ENCODE measurements around the gene PHACTR3. TPM values are rescaled to one million over a fixed set of nuclear protein-coding genes. Genes with fewer than 3 reads are reported as not detected.

PHACTR3 gene
- total and polyA plus RNA-seq, 4 donors: 0.14 to 0.42 (median 0.17) TPM

- Histone ChIP-seq H3K9me3 (ENCODE audit: control insufficient read depth in 4 of 4, low read length in 3 of 4) (no peaks in the 10 kb centered on the region), H3K27ac (ENCODE audit: low read depth in 1 of 2, low read length in 2 of 2) (no peak overlapping the region), H3K9ac (ENCODE audit: low read depth in 1 of 2, low read length in 2 of 2) (no peak overlapping the region), H3K27me3 (ENCODE audit: control insufficient read depth in 4 of 4, insufficient read depth in 4 of 4, low read length in 3 of 4) (peaks cover 0 to 10% (median 4%) of the 10 kb centered on the region in 4 donors), H3K4me1 (ENCODE audit: control insufficient read depth in 4 of 4, insufficient read depth in 4 of 4, low read length in 3 of 4) (peaks cover 0 to 14% (median 0%) of the 10 kb centered on the region in 4 donors), H3K4me3 (ENCODE audit: low read depth in 1 of 3, low read length in 3 of 3) (no peak overlapping the region), H3K36me3 (ENCODE audit: control insufficient read depth in 4 of 4, insufficient read depth in 3 of 4, low read depth in 1 of 4, low read length in 3 of 4) (no peaks in the 10 kb centered on the region)
- DNase-seq (ENCODE audit: low spot score): peak; percentile 70
- 22% methylated on average over 21 of the region's 21 CpGs for WGBS
- TF ChIP-seq ATF3 (IDR thresholded peaks at IDR 0.05): no peak
- TF ChIP-seq FOXA2 (IDR thresholded peaks at IDR 0.05): no peak
- TF ChIP-seq RAD21 (IDR thresholded peaks at IDR 0.05): peak; percentile 67 to 76
- no peak for TF ChIP-seq SP1 (IDR thresholded peaks at IDR 0.05)
- TF ChIP-seq CTCF (IDR thresholded peaks at IDR 0.05; ENCODE audit: low read depth, low read length, missing input control): peak; percentile 55
These were observed 146.9 kb downstream of the PHACTR3 start for GRCh38 chr20:59751075-59751711.

GRCh38 chr20:59752101-59752586, 147.8 kb downstream of the PHACTR3 start:
- peaks cover 0 to 10% (median 4%) of the 10 kb centered on the region in 4 donors for H3K27me3 ChIP-seq (ENCODE audit: control insufficient read depth in 4 of 4, insufficient read depth in 4 of 4, low read length in 3 of 4)
- H3K9me3 ChIP-seq (ENCODE audit: control insufficient read depth in 4 of 4, low read length in 3 of 4): no peaks in the 10 kb centered on the region
- DNase-seq (ENCODE audit: low spot score): peak; percentile 36
- 46% methylated on average over 17 of the region's 17 CpGs for WGBS
- TF ChIP-seq YY1 (IDR thresholded peaks at IDR 0.05) (no peak), RAD21 (IDR thresholded peaks at IDR 0.05) (no peak), RXRA (IDR thresholded peaks at IDR 0.05) (no peak)
- no peak overlapping the region for H3K4me3 ChIP-seq (ENCODE audit: low read depth in 1 of 3, low read length in 3 of 3)
- peaks cover 0 to 14% (median 0%) of the 10 kb centered on the region in 4 donors for H3K4me1 ChIP-seq (ENCODE audit: control insufficient read depth in 4 of 4, insufficient read depth in 4 of 4, low read length in 3 of 4)
- H3K27ac ChIP-seq (ENCODE audit: low read depth in 1 of 2, low read length in 2 of 2): no peak overlapping the region
- H3K9ac ChIP-seq (ENCODE audit: low read depth in 1 of 2, low read length in 2 of 2): no peak overlapping the region
- H3K36me3 ChIP-seq (ENCODE audit: control insufficient read depth in 4 of 4, insufficient read depth in 3 of 4, low read depth in 1 of 4, low read length in 3 of 4): no peaks in the 10 kb centered on the region

- Histone ChIP-seq H3K4me1 (ENCODE audit: control insufficient read depth in 4 of 4, insufficient read depth in 4 of 4, low read length in 3 of 4) (peaks cover 0 to 14% (median 0%) of the 10 kb centered on the region in 4 donors), H3K36me3 (ENCODE audit: control insufficient read depth in 4 of 4, insufficient read depth in 3 of 4, low read depth in 1 of 4, low read length in 3 of 4) (no peaks in the 10 kb centered on the region), H3K9me3 (ENCODE audit: control insufficient read depth in 4 of 4, low read length in 3 of 4) (no peaks in the 10 kb centered on the region), H3K4me3 (ENCODE audit: low read depth in 1 of 3, low read length in 3 of 3) (no peak overlapping the region), H3K9ac (ENCODE audit: low read depth in 1 of 2, low read length in 2 of 2) (no peak overlapping the region), H3K27ac (ENCODE audit: low read depth in 1 of 2, low read length in 2 of 2) (no peak overlapping the region), H3K27me3 (ENCODE audit: control insufficient read depth in 4 of 4, insufficient read depth in 4 of 4, low read length in 3 of 4) (peaks cover 0 to 10% (median 5%) of the 10 kb centered on the region in 4 donors)
- TF ChIP-seq HNF4A (conservative IDR thresholded peaks at IDR 0.05) (no peak), RXRA (IDR thresholded peaks at IDR 0.05) (no peak)
- WGBS: 67% methylated on average over 20 of the region's 20 CpGs
- no peak for DNase-seq (ENCODE audit: low spot score)
These were observed 148.5 kb downstream of the PHACTR3 start for GRCh38 chr20:59752704-59753460.

- 52% methylated on average over 10 of the region's 10 CpGs for WGBS
- Histone ChIP-seq H3K4me3 (ENCODE audit: low read depth in 1 of 3, low read length in 3 of 3) (no peak overlapping the region), H3K9ac (ENCODE audit: low read depth in 1 of 2, low read length in 2 of 2) (no peak overlapping the region), H3K27me3 (ENCODE audit: control insufficient read depth in 4 of 4, insufficient read depth in 4 of 4, low read length in 3 of 4) (peaks cover 0 to 10% (median 5%) of the 10 kb centered on the region in 4 donors), H3K9me3 (ENCODE audit: control insufficient read depth in 4 of 4, low read length in 3 of 4) (no peaks in the 10 kb centered on the region), H3K36me3 (ENCODE audit: control insufficient read depth in 4 of 4, insufficient read depth in 3 of 4, low read depth in 1 of 4, low read length in 3 of 4) (no peaks in the 10 kb centered on the region), H3K27ac (ENCODE audit: low read depth in 1 of 2, low read length in 2 of 2) (no peak overlapping the region), H3K4me1 (ENCODE audit: control insufficient read depth in 4 of 4, insufficient read depth in 4 of 4, low read length in 3 of 4) (peaks cover 0 to 14% (median 0%) of the 10 kb centered on the region in 4 donors)
- TF ChIP-seq RXRA (IDR thresholded peaks at IDR 0.05): no peak
- no peak for TF ChIP-seq RAD21 (IDR thresholded peaks at IDR 0.05)
- TF ChIP-seq ATF3 (IDR thresholded peaks at IDR 0.05): no peak
- TF ChIP-seq EGR1 (IDR thresholded peaks at IDR 0.05; ENCODE audit: low read depth in 2 of 2): no peak
- TF ChIP-seq REST (IDR thresholded peaks at IDR 0.05): no peak
- no peak for TF ChIP-seq MAX (IDR thresholded peaks at IDR 0.05)
- DNase-seq (ENCODE audit: low spot score): no peak
These were observed 149.5 kb downstream of the PHACTR3 start for GRCh38 chr20:59753836-59754235.

All from liver (tissue), 9 donors.